ENCODE data around the gene HNRNPR.
"Not testable (repeated sequence)": the region's sequence is repeated elsewhere in the genome, so short reads cannot be mapped to it uniquely, and the experiment has no call there.

HNRNPR gene

GRCh38 chr1:23344111-23344986 lies at the start of gene HNRNPR:
TSS of gene HNRNPR (minus strand) at chr1:23344284. CDS start at chr1:23341008, 3,276 bp downstream.
- DNase-seq (ENCODE audit: low spot score): peak; percentile 100

- peak; percentile 73 for DNase-seq (ENCODE audit: low spot score)
Observed at GRCh38 chr1:23393706-23394105, 49.6 kb upstream of the HNRNPR start.

GRCh38 chr1:23392125-23392855 lies 48.2 kb upstream of the HNRNPR start:
- no peak for DNase-seq (ENCODE audit: low spot score)

GRCh38 chr1:23389837-23390321 lies 45.8 kb upstream of the HNRNPR start:
- no peak for DNase-seq (ENCODE audit: low spot score)

DNA sequence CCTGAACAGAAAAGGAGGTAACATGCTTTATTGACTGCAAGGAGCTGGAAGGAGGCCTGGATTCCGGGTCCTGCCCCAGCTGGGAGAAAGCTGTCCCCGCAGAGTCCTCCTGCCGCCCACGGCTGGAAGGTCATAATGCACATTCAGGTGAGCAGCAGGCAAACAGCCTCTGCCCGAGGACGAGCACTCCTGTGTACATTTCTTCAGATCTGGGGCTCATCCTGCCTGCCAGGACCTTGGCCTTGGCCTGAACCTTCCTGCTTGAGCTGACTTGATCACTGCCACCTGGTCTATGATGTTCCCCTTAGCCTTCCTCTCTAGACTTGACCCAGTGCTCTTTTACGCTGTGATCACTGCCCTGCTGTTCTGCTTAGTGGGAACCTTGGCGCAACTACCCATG lies 43.4 kb upstream of the HNRNPR start:
- no peak for DNase-seq (ENCODE audit: low spot score)

GRCh38 chr1:23385119-23385621 lies 41.1 kb upstream of the HNRNPR start:
- peak; percentile 45 for DNase-seq (ENCODE audit: low spot score)

DNA sequence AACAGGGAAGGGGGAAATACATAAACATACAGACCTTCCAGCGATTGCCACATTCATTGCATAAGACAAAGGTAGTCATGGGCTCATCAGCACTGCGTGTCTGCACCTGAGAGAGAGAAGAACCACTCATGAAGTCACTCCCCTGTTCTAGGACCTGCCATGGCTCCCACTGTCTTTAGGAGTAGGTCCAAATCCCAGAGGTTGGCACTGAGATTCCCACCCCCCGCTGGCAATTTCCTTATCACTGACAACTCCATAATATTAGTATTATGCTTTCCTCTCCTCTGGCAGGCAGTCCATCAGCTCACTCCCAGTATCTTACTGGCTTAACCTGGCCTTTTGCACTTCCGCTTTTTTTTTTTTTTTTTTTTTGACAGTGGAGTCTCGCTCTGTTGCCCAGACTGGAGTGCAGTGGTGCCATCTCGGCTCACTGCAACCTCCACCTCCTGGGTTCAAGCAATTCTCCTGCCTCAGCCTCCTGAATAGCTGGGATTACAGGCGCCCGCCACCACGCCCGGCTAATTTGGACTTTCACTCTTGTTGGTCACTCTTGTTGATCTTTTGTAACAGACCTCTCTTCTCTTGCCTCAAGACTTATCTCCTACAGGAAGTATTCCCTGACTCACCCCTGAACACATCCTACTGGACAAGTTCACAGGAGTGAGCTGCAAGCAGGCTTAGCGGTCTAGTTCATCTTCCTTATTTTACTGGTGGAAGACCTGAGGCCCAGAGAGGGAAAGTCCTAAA lies 40.4 kb upstream of the HNRNPR start:
- peak; percentile 77 for DNase-seq (ENCODE audit: low spot score)

GRCh38 chr1:23383577-23384311 lies 39.7 kb upstream of the HNRNPR start:
- no peak for DNase-seq (ENCODE audit: low spot score)

GRCh38 chr1:23381233-23381885 lies 37.3 kb upstream of the HNRNPR start:
- DNase-seq (ENCODE audit: low spot score): no peak

DNA sequence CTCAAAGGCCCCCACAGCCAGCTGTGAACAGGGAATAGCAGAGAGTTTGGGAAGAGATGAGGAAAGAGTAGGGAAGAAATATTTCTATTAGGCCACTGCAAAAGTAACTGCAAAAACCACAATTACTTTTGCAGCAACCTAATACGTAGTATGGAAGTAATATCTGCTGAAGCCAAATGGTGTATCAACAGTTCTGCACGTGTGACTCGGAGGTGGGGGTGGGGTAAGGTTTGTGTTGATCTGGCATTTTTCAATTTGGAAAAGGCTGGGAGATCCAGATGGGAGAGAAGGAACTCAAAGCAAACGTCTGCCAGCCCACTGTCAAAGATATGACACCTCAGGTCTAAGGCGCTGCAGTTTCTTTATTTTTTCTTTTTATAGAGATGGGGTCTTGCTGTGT lies 36.6 kb upstream of the HNRNPR start:
- DNase-seq (ENCODE audit: low spot score): no peak

- not testable (repeated sequence) for DNase-seq (ENCODE audit: low spot score)
Observed at GRCh38 chr1:23380236-23380635, 36.2 kb upstream of the HNRNPR start.

- DNase-seq (ENCODE audit: low spot score): peak; percentile 67
Observed at GRCh38 chr1:23376890-23377811, 33.1 kb upstream of the HNRNPR start.

- not testable (repeated sequence) for DNase-seq (ENCODE audit: low spot score)
Observed at GRCh38 chr1:23374079-23374735, 30.1 kb upstream of the HNRNPR start.

DNA sequence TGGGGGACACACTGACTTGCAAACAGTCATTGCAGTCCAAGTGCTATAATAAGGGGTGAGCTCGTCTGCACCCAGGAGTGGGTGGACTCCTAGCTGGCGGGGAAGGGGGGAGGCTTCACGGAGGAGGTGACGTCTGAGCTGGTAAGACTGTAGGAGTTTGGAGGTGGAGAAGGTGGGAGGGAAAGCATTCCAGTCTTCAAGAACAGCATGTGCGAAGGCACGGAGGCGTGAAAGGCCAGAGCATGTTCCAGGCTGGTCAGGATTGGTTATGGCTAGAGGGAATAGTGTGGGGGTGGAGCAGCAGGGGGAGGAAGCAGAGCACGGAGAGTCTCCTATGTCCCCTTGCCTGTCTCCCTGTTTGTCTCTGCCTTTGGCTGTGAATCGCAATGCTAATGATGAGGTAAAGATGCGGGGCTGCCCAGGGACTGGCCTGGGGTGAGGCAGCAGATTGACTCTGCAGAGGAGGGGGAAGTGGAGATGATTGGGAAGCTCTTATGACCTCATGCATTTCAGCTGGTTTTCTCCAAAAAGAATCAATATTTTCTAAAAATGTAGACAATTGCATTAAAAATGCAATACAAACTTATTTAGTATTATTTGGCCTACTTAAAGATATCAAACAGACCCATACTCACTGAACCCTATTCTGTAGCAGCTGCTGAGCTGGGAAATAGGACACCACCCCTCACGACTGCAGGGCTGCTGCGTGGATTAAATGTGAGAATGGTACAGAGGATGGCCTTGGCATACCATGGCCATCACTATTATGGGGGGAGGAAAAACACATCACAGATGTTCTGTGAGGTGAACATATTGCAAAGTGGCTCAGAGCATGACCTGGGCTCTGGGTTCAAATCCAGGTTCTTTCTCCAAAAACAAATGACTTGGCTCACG lies 28.1 kb upstream of the HNRNPR start:
- peak; percentile 26 for DNase-seq (ENCODE audit: low spot score)

DNA sequence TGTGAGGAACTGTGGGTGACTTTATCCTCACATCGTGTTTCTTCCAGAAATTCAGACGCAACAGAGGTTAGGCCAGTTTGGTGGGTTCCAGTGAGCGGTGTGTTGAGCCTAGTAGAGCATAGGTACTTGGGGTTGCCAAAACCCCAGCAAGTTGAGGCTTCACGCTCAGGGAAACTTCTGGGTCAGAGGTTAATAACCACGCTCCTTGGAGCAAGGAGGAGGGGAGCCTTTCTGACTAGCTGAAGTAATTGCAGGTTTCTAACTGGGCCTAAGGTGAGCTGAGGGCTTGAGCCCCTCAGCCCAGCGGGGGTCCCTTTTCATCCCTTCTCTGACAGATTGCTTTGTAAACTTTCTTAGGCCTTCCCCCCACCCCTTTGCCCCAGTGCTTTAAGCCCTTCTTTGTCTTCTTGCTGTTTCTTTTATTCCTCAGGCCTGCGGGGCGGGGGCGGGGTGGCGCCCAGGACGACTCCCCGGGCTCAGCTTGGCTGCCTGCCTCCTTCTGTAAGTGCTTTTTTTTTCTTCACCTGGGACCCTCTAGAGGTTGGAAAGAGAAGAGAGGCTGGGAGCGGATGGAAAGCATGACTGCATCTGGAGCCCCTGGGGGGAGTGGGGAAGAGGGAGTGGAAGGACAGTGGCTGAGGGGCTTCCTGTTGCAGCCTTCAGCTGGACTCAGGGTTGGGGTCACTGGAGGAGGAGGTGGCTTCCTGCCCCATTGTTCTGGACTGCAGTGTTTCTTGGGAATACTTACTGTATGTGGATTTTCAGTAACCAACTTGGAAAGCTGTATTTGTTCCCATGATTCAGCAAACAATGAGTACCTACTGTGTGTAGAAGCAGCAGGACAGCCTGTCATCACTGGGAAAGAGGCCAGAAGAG lies 26.9 kb upstream of the HNRNPR start:
- peak; percentile 14 for DNase-seq (ENCODE audit: low spot score)

DNA sequence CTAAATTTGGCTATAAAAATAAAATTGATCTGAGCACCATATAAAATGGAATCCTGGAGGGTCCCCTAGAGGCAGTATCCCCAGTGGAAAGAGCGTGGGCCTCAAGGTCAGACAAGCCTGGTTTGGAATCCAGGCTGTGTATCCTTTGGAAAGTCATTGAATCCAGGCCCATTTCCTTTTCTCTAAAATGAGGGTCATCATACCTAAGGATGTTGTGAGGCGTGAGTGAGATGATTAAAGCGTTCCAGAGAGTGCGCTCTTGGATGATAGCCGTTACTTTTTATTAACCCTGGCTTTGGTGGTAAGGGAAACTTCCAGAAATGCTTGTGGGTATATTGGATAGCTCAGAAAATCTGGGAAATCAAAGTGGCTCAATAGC lies 26.2 kb upstream of the HNRNPR start:
- DNase-seq (ENCODE audit: low spot score): no peak

GRCh38 chr1:23369335-23370013 lies 25.4 kb upstream of the HNRNPR start, which contains the start of gene ZNF436:
TSS of gene ZNF436 (minus strand) at chr1:23369836. CDS start at chr1:23368005, 1,831 bp downstream.
- peak; percentile 70 for DNase-seq (ENCODE audit: low spot score)
